K562 (cell line): ENCODE results near the gene ITPR1. TPM values are rescaled to one million over a fixed set of nuclear protein-coding genes. Genes with fewer than 3 reads are reported as not detected.

Source experiments
- ADNP ChIP-seq: fragments of 200-800 bp; sonication (Bioruptor generic); IDR thresholded peaks from 2 replicates; pipeline ENCODE4 v1.6.1; 2016; ENCODE audit warnings: missing genetic modification characterization, missing compliant biosample characterization
- CHD4 ChIP-seq: fragments of 200-600 bp; sonication (generic); IDR thresholded peaks from 3 replicates; pipeline ENCODE4 v1.6.1; 2012; ENCODE audit warnings: low read depth, mild to moderate bottlenecking, mixed read lengths, low read length, inconsistent platforms; ENCODE audit not compliant: insufficient read depth, insufficient replicate concordance, poor library complexity, severe bottlenecking
- DNMT1 ChIP-seq: fragments of 450-650 bp; IDR thresholded peaks from 2 replicates; pipeline ENCODE4 v1.6.1; 2016; ENCODE audit warnings: antibody characterized with exemption, mild to moderate bottlenecking
- ELF2 ChIP-seq: fragments of 250-450 bp; sonication (Bioruptor Pico); IDR thresholded peaks from 2 replicates; pipeline ENCODE4 v1.5.0; 2021; ENCODE audit warnings: mild to moderate bottlenecking
- ETV1 ChIP-seq: fragments of 450-650 bp; conservative IDR thresholded peaks from 2 replicates; pipeline ENCODE4 v1.6.1; 2016; ENCODE audit warnings: missing genetic modification characterization, control low read depth, low read depth, missing compliant biosample characterization
- NFE2 ChIP-seq: IDR thresholded peaks from 2 replicates; pipeline ENCODE4 v1.6.1; 2014; ENCODE audit warnings: antibody characterized with exemption, low read depth
- NFIC ChIP-seq: fragments of 450-650 bp; IDR thresholded peaks from 2 replicates; pipeline ENCODE4 v1.6.1; 2017; ENCODE audit warnings: mild to moderate bottlenecking, inconsistent platforms
- POLR3A ChIP-seq: IDR thresholded peaks from 2 replicates; pipeline ENCODE4 v1.6.1; 2011; ENCODE audit warnings: borderline replicate concordance, mild to moderate bottlenecking, moderate library complexity; ENCODE audit not compliant: insufficient read length, insufficient read depth; ENCODE audit errors: extremely low read depth
- RAD21 ChIP-seq, 2 experiments: fragments of 250-450 bp in 1 of 2; fragments of 450-650 bp in 1 of 2; sonication (Bioruptor Pico) in 1 of 2; formaldehyde crosslinking in 1 of 2; IDR thresholded peaks in 1 of 2; conservative IDR thresholded peaks in 1 of 2; 2 replicates each; pipeline versions ENCODE4 v1.4.0 to v1.8.0; 2020 to 2022; ENCODE audit warnings: mild to moderate bottlenecking in 2 of 2, moderate library complexity in 1 of 2
- RUNX1 ChIP-seq: sonication (generic); IDR thresholded peaks from 2 replicates; pipeline ENCODE4 v1.6.1; 2016; ENCODE audit warnings: antibody characterized with exemption, low read depth
- SMAD2 ChIP-seq: fragments of 150-350 bp; IDR thresholded peaks from 2 replicates; pipeline ENCODE4 v1.6.1; 2014; ENCODE audit warnings: low read depth, mild to moderate bottlenecking, low read length
- TAL1 ChIP-seq: fragments of 450-650 bp; IDR thresholded peaks from 2 replicates; pipeline ENCODE4 v1.6.1; 2016; ENCODE audit warnings: mild to moderate bottlenecking
- TGIF2 ChIP-seq: sonication (generic); formaldehyde crosslinking; IDR thresholded peaks from 2 replicates; pipeline ENCODE4 v1.8.1; 2022; ENCODE audit warnings: mild to moderate bottlenecking, missing genetic modification reagents, moderate library complexity
- ZNF165 ChIP-seq: fragments of 250-450 bp; sonication (Bioruptor Pico); IDR thresholded peaks from 2 replicates; pipeline ENCODE4 v1.4.0; 2020; ENCODE audit warnings: borderline replicate concordance
- ZNF184 ChIP-seq: sonication (generic); formaldehyde crosslinking; IDR thresholded peaks from 2 replicates; pipeline ENCODE4 v1.5.0; 2020; ENCODE audit warnings: missing genetic modification reagents
- ZNF282 ChIP-seq: sonication (generic); formaldehyde crosslinking; IDR thresholded peaks from 2 replicates; pipeline ENCODE4 v1.8.1; 2023; ENCODE audit warnings: missing genetic modification reagents
- ZNF695 ChIP-seq: fragments of 450-650 bp; formaldehyde crosslinking; IDR thresholded peaks from 2 replicates; pipeline ENCODE4 v1.4.0; 2020; ENCODE audit warnings: mild to moderate bottlenecking, moderate library complexity
- polyA plus RNA-seq, 8 experiments: library from polyadenylated mRNA; depleted of rRNA in 4 of 8; stranded (reverse) in 5 of 8; unstranded in 3 of 8; fragments of >200 nt; fragmentation: Nextera tagmentation in 2 of 8; fragmentation: Illumina TruSeq in 1 of 8; extraction: Ambion mirVana in 2 of 8; extraction: Trizol in 1 of 8; gene quantifications; 2 replicates each; pipeline versions ENCODE4 v1.2.1 to v1.2.3, GENCODE V29; 2011 to 2014; ENCODE audit warnings: inconsistent platforms in 1 of 8, missing spikeins in 1 of 8
- total RNA-seq, 7 experiments: library from RNA; depleted of rRNA in 6 of 7; stranded (reverse); fragments of >200 nt in 6 of 7; fragmentation: Illumina TruSeq in 2 of 7; extraction: Trizol in 2 of 7; gene quantifications; 2 replicates each; pipeline versions ENCODE4 v1.2.1 to v1.2.3, GENCODE V29; 2011 to 2021; ENCODE audit warnings: low replicate concordance in 1 of 7
- TF ChIP-seq, protein P1 (sequence below), 2 experiments: IDR thresholded peaks in 1 of 2; conservative IDR thresholded peaks in 1 of 2; 2 replicates each; pipeline ENCODE4 v1.6.1; 2016; ENCODE audit warnings: low read depth in 2 of 2, mild to moderate bottlenecking in 1 of 2, missing compliant biosample characterization in 1 of 2, missing genetic modification characterization in 1 of 2, moderate library complexity in 1 of 2
- TF ChIP-seq, protein P2 (sequence below): IDR thresholded peaks from 2 replicates; pipeline ENCODE4 v1.6.1; 2011; ENCODE audit not compliant: insufficient read length; ENCODE audit errors: extremely low read depth
- TF ChIP-seq, protein P3 (sequence below): fragments of 450-650 bp; formaldehyde crosslinking; IDR thresholded peaks from 2 replicates; pipeline ENCODE4 v1.4.0; 2022; ENCODE audit warnings: missing genetic modification characterization
- TF ChIP-seq, protein P4 (sequence below): fragments of 250-450 bp; sonication (Bioruptor Pico); IDR thresholded peaks from 2 replicates; pipeline ENCODE4 v1.4.0; 2020; ENCODE audit warnings: mild to moderate bottlenecking, moderate library complexity

ITPR1 gene
- total and polyA plus RNA-seq, 9 of the 15 experiments (the other 6 are each of a cell fraction or from before 2014, with no cell fraction given), result 22.4 to 40.0 (median 27.4) TPM

DNA sequence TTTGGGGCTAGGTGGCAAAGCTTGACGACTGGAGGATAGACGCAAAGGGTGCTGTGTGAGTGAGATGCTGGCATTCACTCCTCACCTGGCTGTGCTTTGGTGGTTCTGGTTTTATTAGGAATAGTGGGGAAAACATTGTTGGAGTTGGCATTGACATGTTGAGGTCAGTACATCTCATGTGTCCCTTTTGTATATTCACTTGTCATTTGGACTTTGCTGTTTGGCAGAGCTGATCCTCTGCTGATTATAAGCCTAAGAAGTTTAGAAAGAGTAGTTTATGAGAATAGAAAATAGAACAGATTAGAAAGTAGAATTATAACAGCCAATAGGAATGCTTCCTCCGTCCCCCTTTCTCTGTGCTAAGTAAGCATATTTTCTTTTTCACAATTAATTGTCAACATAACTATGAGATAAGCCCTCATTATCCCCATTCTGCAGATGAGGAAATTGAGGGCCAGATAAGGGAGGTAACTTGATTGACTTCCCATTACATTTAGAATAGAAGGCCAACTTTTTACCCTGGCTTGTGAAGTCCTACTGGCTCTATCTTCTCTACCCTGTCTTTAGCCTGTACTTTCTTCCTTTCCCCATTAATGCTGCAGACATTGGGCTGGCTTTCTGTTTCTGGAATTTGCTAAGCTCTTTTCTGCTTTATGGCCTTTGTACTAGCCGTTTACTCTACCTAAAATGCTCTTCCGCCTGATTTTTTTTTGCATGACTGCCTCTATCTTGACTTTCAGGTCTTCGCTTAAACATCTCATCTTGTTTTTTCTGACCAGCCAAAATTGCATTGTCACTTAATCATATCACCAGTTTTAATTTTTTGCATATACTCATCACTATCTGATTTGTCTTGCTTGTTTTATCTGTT is 12.8 kb downstream of the ITPR1 start (continued):
- peak; percentile 81 for TF ChIP-seq ETV1 (tag)
- peak in 1 of 2 experiments; percentile 9; a peak in 1 of 4 replicates for TF ChIP-seq RAD21 (CRISPR knock-in tag; conservative IDR thresholded peaks at IDR 0.05 in 1 of 2, IDR thresholded peaks at IDR 0.05 in 1 of 2)
- TF ChIP-seq, protein P1, sequence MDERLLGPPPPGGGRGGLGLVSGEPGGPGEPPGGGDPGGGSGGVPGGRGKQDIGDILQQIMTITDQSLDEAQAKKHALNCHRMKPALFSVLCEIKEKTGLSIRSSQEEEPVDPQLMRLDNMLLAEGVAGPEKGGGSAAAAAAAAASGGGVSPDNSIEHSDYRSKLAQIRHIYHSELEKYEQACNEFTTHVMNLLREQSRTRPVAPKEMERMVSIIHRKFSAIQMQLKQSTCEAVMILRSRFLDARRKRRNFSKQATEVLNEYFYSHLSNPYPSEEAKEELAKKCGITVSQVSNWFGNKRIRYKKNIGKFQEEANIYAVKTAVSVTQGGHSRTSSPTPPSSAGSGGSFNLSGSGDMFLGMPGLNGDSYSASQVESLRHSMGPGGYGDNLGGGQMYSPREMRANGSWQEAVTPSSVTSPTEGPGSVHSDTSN (CRISPR knock-in tag; IDR thresholded peaks at IDR 0.05; ENCODE audit: low read depth), result no peak
- TF ChIP-seq, protein P1 (tag; conservative IDR thresholded peaks at IDR 0.05; ENCODE audit: low read depth), result 0 out of 2 replicates have a peak, but pooled peaks have one; percentile 5
- TF ChIP-seq, protein P2, sequence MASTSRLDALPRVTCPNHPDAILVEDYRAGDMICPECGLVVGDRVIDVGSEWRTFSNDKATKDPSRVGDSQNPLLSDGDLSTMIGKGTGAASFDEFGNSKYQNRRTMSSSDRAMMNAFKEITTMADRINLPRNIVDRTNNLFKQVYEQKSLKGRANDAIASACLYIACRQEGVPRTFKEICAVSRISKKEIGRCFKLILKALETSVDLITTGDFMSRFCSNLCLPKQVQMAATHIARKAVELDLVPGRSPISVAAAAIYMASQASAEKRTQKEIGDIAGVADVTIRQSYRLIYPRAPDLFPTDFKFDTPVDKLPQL, result no peak
- TF ChIP-seq ZNF695 (CRISPR knock-in tag), result no peak
- no peak for TF ChIP-seq ZNF282
- TF ChIP-seq, protein P3, sequence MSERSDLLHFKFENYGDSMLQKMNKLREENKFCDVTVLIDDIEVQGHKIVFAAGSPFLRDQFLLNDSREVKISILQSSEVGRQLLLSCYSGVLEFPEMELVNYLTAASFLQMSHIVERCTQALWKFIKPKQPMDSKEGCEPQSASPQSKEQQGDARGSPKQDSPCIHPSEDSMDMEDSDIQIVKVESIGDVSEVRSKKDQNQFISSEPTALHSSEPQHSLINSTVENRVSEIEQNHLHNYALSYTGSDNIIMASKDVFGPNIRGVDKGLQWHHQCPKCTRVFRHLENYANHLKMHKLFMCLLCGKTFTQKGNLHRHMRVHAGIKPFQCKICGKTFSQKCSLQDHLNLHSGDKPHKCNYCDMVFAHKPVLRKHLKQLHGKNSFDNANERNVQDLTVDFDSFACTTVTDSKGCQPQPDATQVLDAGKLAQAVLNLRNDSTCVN (CRISPR knock-in tag), result no peak
- TF ChIP-seq ZNF184, result no peak
- TF ChIP-seq DNMT1, result no peak
- TF ChIP-seq, protein P4, sequence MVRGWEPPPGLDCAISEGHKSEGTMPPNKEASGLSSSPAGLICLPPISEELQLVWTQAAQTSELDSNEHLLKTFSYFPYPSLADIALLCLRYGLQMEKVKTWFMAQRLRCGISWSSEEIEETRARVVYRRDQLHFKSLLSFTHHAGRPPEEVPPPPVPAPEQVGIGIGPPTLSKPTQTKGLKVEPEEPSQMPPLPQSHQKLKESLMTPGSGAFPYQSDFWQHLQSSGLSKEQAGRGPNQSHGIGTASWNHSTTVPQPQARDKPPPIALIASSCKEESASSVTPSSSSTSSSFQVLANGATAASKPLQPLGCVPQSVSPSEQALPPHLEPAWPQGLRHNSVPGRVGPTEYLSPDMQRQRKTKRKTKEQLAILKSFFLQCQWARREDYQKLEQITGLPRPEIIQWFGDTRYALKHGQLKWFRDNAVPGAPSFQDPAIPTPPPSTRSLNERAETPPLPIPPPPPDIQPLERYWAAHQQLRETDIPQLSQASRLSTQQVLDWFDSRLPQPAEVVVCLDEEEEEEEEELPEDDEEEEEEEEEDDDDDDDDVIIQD (CRISPR knock-in tag), result no peak
- TF ChIP-seq ADNP (tag), result peak; percentile 98
- no peak for TF ChIP-seq TGIF2 (CRISPR knock-in tag)
- TF ChIP-seq POLR3A, result no peak
- no peak for TF ChIP-seq SMAD2
- no peak for TF ChIP-seq TAL1
- no peak for TF ChIP-seq ZNF165
- no peak for TF ChIP-seq RUNX1
- no peak for TF ChIP-seq NFIC
- TF ChIP-seq CHD4, result peak; percentile 98
- peak; percentile 85 for TF ChIP-seq NFE2
- peak; percentile 62; the same call in 1 of the 2 replicates for TF ChIP-seq ELF2 (CRISPR knock-in tag)
